NAMALWA (cell line): ENCODE data around the gene DPH3.

Source experiments
- DNase-seq: peaks from one replicate; pipeline ENCODE4 v3.0.0-alpha.2; 2015; ENCODE audit warnings: low spot score

Gene DPH3

GRCh38 chr3:16255326-16255725 is 9.4 kb downstream of the DPH3 start:
- DNase-seq = no peak

GRCh38 chr3:16254916-16255315 is 9.8 kb downstream of the DPH3 start:
- no peak for DNase-seq

- DNase-seq = no peak
Measured at GRCh38 chr3:16253601-16254000, 11.1 kb downstream of the DPH3 start.

- peak; percentile 21 for DNase-seq
Measured at GRCh38 chr3:16252988-16253387, 11.8 kb downstream of the DPH3 start.

- peak; percentile 19 for DNase-seq
Measured at GRCh38 chr3:16252243-16252978, 12.3 kb downstream of the DPH3 start.

- no peak for DNase-seq
Measured at GRCh38 chr3:16251316-16252085, 13.2 kb downstream of the DPH3 start.

GRCh38 chr3:16249886-16250285 is 14.9 kb downstream of the DPH3 start:
- DNase-seq = no peak

- peak; percentile 52 for DNase-seq
Measured at GRCh38 chr3:16249336-16249735, 15.4 kb downstream of the DPH3 start.

- DNase-seq = no peak
Measured at GRCh38 chr3:16248556-16248955, 16.2 kb downstream of the DPH3 start.

GRCh38 chr3:16247282-16248061 is 17.3 kb downstream of the DPH3 start:
- peak; percentile 92 for DNase-seq

- no peak for DNase-seq
Measured at GRCh38 chr3:16245609-16246008, 19.1 kb downstream of the DPH3 start.

- DNase-seq = no peak
Measured at GRCh38 chr3:16243706-16244490, 20.8 kb downstream of the DPH3 start.

GRCh38 chr3:16242177-16242576 is 22.6 kb downstream of the DPH3 start:
- no peak for DNase-seq

GRCh38 chr3:16241225-16241624 is 23.5 kb downstream of the DPH3 start:
- no peak for DNase-seq

GRCh38 chr3:16240229-16241023 is 24.3 kb downstream of the DPH3 start:
- no peak for DNase-seq

GRCh38 chr3:16239780-16240179 is 25.0 kb downstream of the DPH3 start:
- no peak for DNase-seq

- DNase-seq = no peak
Measured at GRCh38 chr3:16239086-16239770, 25.5 kb downstream of the DPH3 start.

GRCh38 chr3:16236856-16237393 is 27.8 kb downstream of the DPH3 start:
- no peak for DNase-seq

- no peak for DNase-seq
Measured at GRCh38 chr3:16236030-16236639, 28.6 kb downstream of the DPH3 start.

GRCh38 chr3:16234281-16234680 is 30.5 kb downstream of the DPH3 start:
- DNase-seq = no peak
